HepG2 (cell line): ENCODE data around the gene TSC22D1. TPM values are rescaled to one million over a fixed set of nuclear protein-coding genes. Genes with fewer than 3 reads are reported as not detected.

Experiments used
- ATAC-seq: fragments of 200-7000 bp; cut with Tn5 transposase; 3 replicates; pipeline ENCODE4 v1.9.1; 2020; ENCODE audit warnings: mild to moderate bottlenecking, moderate library complexity
- BruUV-seq: library from RNA; stranded (reverse); fragments of 400-500 nt; replicated peaks from 2 replicates; lab custom pipeline; 2021; lab: Mats Ljungman, UMichigan
- CTCF ChIA-PET: fragments of 300-600 bp; formaldehyde crosslinking; extraction: SDS; loops from one replicate; lab custom pipeline; 2021; ENCODE audit warnings: low total read pairs, inconsistent platforms, low intra/inter-chr PET ratio; lab: Yijun Ruan, JAX
- POLR2A ChIA-PET: fragments of 350-600 bp; sonication (Branson Sonifier 250); formaldehyde crosslinking; loops from one replicate; lab custom pipeline; 2020; ENCODE audit warnings: antibody characterized with exemption, inconsistent platforms; lab: Yijun Ruan, JAX
- DNase-seq: peaks from one replicate; pipeline ENCODE4 v3.0.0-alpha.2; 2015; ENCODE audit warnings: low spot score
- FAIRE-seq: peaks from 3 replicates; lab custom pipeline; 2011; peaks lifted over from hg19 to GRCh38; lab: Jason Lieb, UNC
- H2AFZ ChIP-seq: one replicate; pipeline ENCODE4 v1.6.1; 2011; ENCODE audit warnings: low read length, inconsistent platforms
- H3K27ac ChIP-seq: fragments of 300-600 bp; 3 replicates; pipeline ENCODE4 v1.8.0; 2011; ENCODE audit warnings: mixed run types, mild to moderate bottlenecking, mixed read lengths, low read length, inconsistent platforms; ENCODE audit not compliant: insufficient read depth; ENCODE audit errors: extremely low read length
- H3K27me3 ChIP-seq, 2 experiments: fragments of 200-600 bp in 1 of 2; 2 replicates in 1 of 2; 3 replicates in 1 of 2; pipeline versions ENCODE4 v1.6.0 to v1.8.0; 2011; ENCODE audit warnings: low read length in 2 of 2, mild to moderate bottlenecking in 2 of 2, moderate library complexity in 2 of 2, inconsistent platforms in 1 of 2; ENCODE audit not compliant: insufficient read depth in 2 of 2, control insufficient read depth in 1 of 2
- H3K36me3 ChIP-seq, 2 experiments: fragments of 200-600 bp in 1 of 2; replicated peaks in 1 of 2; 2 replicates in 1 of 2; 3 replicates in 1 of 2; pipeline versions ENCODE4 v1.5.1 to v1.8.0; 2011; ENCODE audit warnings: low read length in 2 of 2, inconsistent platforms in 1 of 2; ENCODE audit not compliant: insufficient read depth in 2 of 2, control insufficient read depth in 1 of 2
- H3K4me1 ChIP-seq: 2 replicates; pipeline ENCODE4 v1.5.1; 2012; ENCODE audit warnings: low read length, inconsistent platforms; ENCODE audit not compliant: insufficient read depth
- H3K4me2 ChIP-seq: 2 replicates; pipeline ENCODE4 v1.6.0; 2011; ENCODE audit warnings: low read depth, low read length, inconsistent platforms
- H3K4me3 ChIP-seq, 3 experiments: fragments of 200-600 bp in 1 of 3; sonication (generic), shearing (Covaris generic) in 1 of 3; replicated peaks in 1 of 3; 2 replicates each; pipeline ENCODE4 v1.5.1; 2011 to 2016; ENCODE audit warnings: low read length in 3 of 3, inconsistent platforms in 2 of 3, low read depth in 2 of 3, mild to moderate bottlenecking in 2 of 3, control low read depth in 1 of 3, mixed read lengths in 1 of 3; ENCODE audit not compliant: insufficient read depth in 1 of 3
- H3K79me2 ChIP-seq: one replicate; pipeline ENCODE4 v1.6.1; 2011; ENCODE audit warnings: low read length, inconsistent platforms; ENCODE audit not compliant: insufficient read depth
- H3K9ac ChIP-seq: 2 replicates; pipeline ENCODE4 v1.6.0; 2011; ENCODE audit warnings: mild to moderate bottlenecking, low read depth, low read length, inconsistent platforms; ENCODE audit not compliant: insufficient read depth
- H3K9me3 ChIP-seq: 2 replicates; pipeline ENCODE4 v1.5.1; 2012; ENCODE audit warnings: mild to moderate bottlenecking, low read length
- H4K20me1 ChIP-seq: 2 replicates; pipeline ENCODE4 v1.6.0; 2011; ENCODE audit warnings: inconsistent platforms, mild to moderate bottlenecking, low read length, moderate library complexity; ENCODE audit not compliant: insufficient read depth
- CCAR2 ChIP-seq: fragments of 200-400 bp; formaldehyde crosslinking; optimal IDR thresholded peaks from 2 replicates; pipeline ENCODE3; 2018; ENCODE audit warnings: low read depth, mild to moderate bottlenecking, low read length, moderate library complexity
- GATAD1 ChIP-seq: IDR thresholded peaks from 2 replicates; pipeline ENCODE4 v1.6.1; 2016; ENCODE audit warnings: missing genetic modification reagents, missing compliant biosample characterization
- HOMEZ ChIP-seq: IDR thresholded peaks from 2 replicates; pipeline ENCODE4 v1.6.1; 2016; ENCODE audit warnings: low read depth
- MAFG ChIP-seq: sonication (generic); formaldehyde crosslinking; IDR thresholded peaks from 2 replicates; pipeline ENCODE4 v1.5.1; 2020; ENCODE audit warnings: mild to moderate bottlenecking, missing genetic modification reagents
- PHF21A ChIP-seq: sonication (generic); formaldehyde crosslinking; IDR thresholded peaks from 2 replicates; pipeline ENCODE4 v1.5.0; 2020; ENCODE audit warnings: mild to moderate bottlenecking, missing genetic modification reagents
- POGZ ChIP-seq: sonication (generic); formaldehyde crosslinking; IDR thresholded peaks from 2 replicates; pipeline ENCODE4 v1.4.0; 2020; ENCODE audit warnings: mild to moderate bottlenecking, missing genetic modification reagents
- REXO4 ChIP-seq: sonication (generic); formaldehyde crosslinking; IDR thresholded peaks from 2 replicates; pipeline ENCODE4 v1.8.0; 2022; ENCODE audit warnings: missing genetic modification reagents, mild to moderate bottlenecking, borderline replicate concordance
- SIX1 ChIP-seq: sonication (generic); formaldehyde crosslinking; IDR thresholded peaks from 2 replicates; pipeline ENCODE4 v1.4.0; 2020; ENCODE audit warnings: missing genetic modification reagents, borderline replicate concordance
- TSC22D2 ChIP-seq: sonication (generic); formaldehyde crosslinking; IDR thresholded peaks from 2 replicates; pipeline ENCODE4 v1.5.1; 2020; ENCODE audit warnings: missing genetic modification reagents, mild to moderate bottlenecking, borderline replicate concordance
- ZBTB7A ChIP-seq: sonication (generic); formaldehyde crosslinking; IDR thresholded peaks from 2 replicates; pipeline ENCODE4 v1.8.0; 2022; ENCODE audit warnings: mild to moderate bottlenecking, missing genetic modification reagents
- ZC3H4 ChIP-seq: sonication (generic); formaldehyde crosslinking; IDR thresholded peaks from 2 replicates; pipeline ENCODE4 v1.4.0; 2020; ENCODE audit warnings: missing genetic modification reagents, borderline replicate concordance
- ZFP37 ChIP-seq: sonication (generic); formaldehyde crosslinking; IDR thresholded peaks from 2 replicates; pipeline ENCODE4 v1.4.0; 2020; ENCODE audit warnings: missing genetic modification reagents, borderline replicate concordance
- ZNF160 ChIP-seq: sonication (generic); formaldehyde crosslinking; IDR thresholded peaks from 2 replicates; pipeline ENCODE4 v1.8.0; 2022; ENCODE audit warnings: mild to moderate bottlenecking, inconsistent platforms, missing genetic modification reagents
- ZNF24 ChIP-seq: fragments of 450-650 bp; IDR thresholded peaks from 2 replicates; pipeline ENCODE4 v1.6.1; 2017; ENCODE audit warnings: antibody characterized with exemption, mild to moderate bottlenecking
- ZNF607 ChIP-seq: sonication (generic); formaldehyde crosslinking; IDR thresholded peaks from 2 replicates; pipeline ENCODE4 v1.5.1; 2020; ENCODE audit warnings: missing genetic modification reagents, mild to moderate bottlenecking, borderline replicate concordance
- ZNF710 ChIP-seq: sonication (generic); formaldehyde crosslinking; IDR thresholded peaks from 2 replicates; pipeline ENCODE4 v1.5.0; 2020; ENCODE audit warnings: mild to moderate bottlenecking, missing genetic modification reagents, borderline replicate concordance
- WGBS: methylation state at CpG from one replicate; pipeline ENCODE4 v1.1.6; 2017; ENCODE audit warnings: low lambda C conversion rate; 5-methylcytosine and 5-hydroxymethylcytosine counted together
- in situ Hi-C: cut with HindIII; loops from 2 replicates; pipeline ENCODE4 v1.10.0; 2017; ENCODE audit warnings: low pct_unique_long_range_greater_than_20kb; ENCODE audit not compliant: extremely low pct_ligation_motif_present
- intact Hi-C: fragments of 100-400 bp; cut with micrococcal nuclease; formaldehyde crosslinking; loops from one replicate; pipeline ENCODE4 v1.10.0; 2022; ENCODE audit not compliant: unreplicated experiment
- polyA plus RNA-seq, 8 experiments: library from polyadenylated mRNA; depleted of rRNA in 3 of 8; stranded (reverse) in 7 of 8; unstranded in 1 of 8; fragments of >200 nt; fragmentation: Illumina TruSeq in 4 of 8; extraction: Trizol in 4 of 8; gene quantifications; 2 replicates each; pipeline versions ENCODE4 v1.2.1 to v1.2.3, GENCODE V29; 2011 to 2016; ENCODE audit warnings: low read depth in 4 of 8, missing spikeins in 1 of 8, mixed read lengths in 1 of 8; ENCODE audit not compliant: insufficient read depth in 1 of 8
- total RNA-seq, 5 experiments: library from RNA; depleted of rRNA; stranded (reverse); fragments of >200 nt; fragmentation: Illumina TruSeq; extraction: Trizol; gene quantifications; 2 replicates each; pipeline ENCODE4 v1.2.3, GENCODE V29; 2016; ENCODE audit warnings: low read depth in 1 of 5
- TF ChIP-seq, protein P1 (sequence below): sonication (generic); formaldehyde crosslinking; conservative IDR thresholded peaks from 2 replicates; pipeline ENCODE4 v1.8.0; 2022; ENCODE audit warnings: missing genetic modification reagents
- TF ChIP-seq, protein P2 (sequence below): sonication (generic); formaldehyde crosslinking; IDR thresholded peaks from 2 replicates; pipeline ENCODE4 v1.5.1; 2020; ENCODE audit warnings: missing genetic modification reagents, mild to moderate bottlenecking, borderline replicate concordance

TSC22D1 gene
- total and polyA plus RNA-seq, 2 of the 13 experiments (the other 11 are each of a cell fraction or from before 2014, with no cell fraction given), result 18.4 to 35.7 TPM

- TF ChIP-seq ZNF710 (CRISPR knock-in tag), result no peak
- TF ChIP-seq GATAD1 (CRISPR knock-in tag), result no peak
- TF ChIP-seq, protein P1, sequence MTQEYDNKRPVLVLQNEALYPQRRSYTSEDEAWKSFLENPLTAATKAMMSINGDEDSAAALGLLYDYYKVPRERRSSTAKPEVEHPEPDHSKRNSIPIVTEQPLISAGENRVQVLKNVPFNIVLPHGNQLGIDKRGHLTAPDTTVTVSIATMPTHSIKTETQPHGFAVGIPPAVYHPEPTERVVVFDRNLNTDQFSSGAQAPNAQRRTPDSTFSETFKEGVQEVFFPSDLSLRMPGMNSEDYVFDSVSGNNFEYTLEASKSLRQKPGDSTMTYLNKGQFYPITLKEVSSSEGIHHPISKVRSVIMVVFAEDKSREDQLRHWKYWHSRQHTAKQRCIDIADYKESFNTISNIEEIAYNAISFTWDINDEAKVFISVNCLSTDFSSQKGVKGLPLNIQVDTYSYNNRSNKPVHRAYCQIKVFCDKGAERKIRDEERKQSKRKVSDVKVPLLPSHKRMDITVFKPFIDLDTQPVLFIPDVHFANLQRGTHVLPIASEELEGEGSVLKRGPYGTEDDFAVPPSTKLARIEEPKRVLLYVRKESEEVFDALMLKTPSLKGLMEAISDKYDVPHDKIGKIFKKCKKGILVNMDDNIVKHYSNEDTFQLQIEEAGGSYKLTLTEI, result no peak
- no peak for TF ChIP-seq POGZ
Observed at GRCh38 chr13:44555207-44555606, 20.9 kb downstream of the TSC22D1 start (continued).

GRCh38 chr13:44549476-44549875, 26.7 kb downstream of the TSC22D1 start:
- TF ChIP-seq ZNF24 (no peak), SIX1 (CRISPR knock-in tag) (no peak), ZFP37 (CRISPR knock-in tag) (no peak), MAFG (CRISPR knock-in tag) (no peak), CCAR2 (no peak), ZNF607 (CRISPR knock-in tag) (no peak), TSC22D2 (no peak), ZBTB7A (no peak), ZC3H4 (no peak), REXO4 (CRISPR knock-in tag) (no peak), PHF21A (CRISPR knock-in tag) (no peak), HOMEZ (CRISPR knock-in tag) (no peak), ZNF160 (no peak)
- TF ChIP-seq, protein P2, sequence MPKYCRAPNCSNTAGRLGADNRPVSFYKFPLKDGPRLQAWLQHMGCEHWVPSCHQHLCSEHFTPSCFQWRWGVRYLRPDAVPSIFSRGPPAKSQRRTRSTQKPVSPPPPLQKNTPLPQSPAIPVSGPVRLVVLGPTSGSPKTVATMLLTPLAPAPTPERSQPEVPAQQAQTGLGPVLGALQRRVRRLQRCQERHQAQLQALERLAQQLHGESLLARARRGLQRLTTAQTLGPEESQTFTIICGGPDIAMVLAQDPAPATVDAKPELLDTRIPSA, result no peak
- FAIRE-seq, result no peak
- no peak for ATAC-seq
- Histone ChIP-seq H4K20me1 (no peaks in the 10 kb centered on the region), H3K4me1 (no peaks in the 10 kb centered on the region), H3K4me3 (no peak overlapping the region), H3K4me2 (no peak overlapping the region), H3K9me3 (no peaks in the 10 kb centered on the region), H2AFZ (no peak overlapping the region), H3K79me2 (no peaks in the 10 kb centered on the region), H3K27ac (no peak overlapping the region), H3K9ac (no peak overlapping the region), H3K36me3 (no peaks in the 10 kb centered on the region; a peak in 1 of 5 replicates), H3K27me3 (no peaks in the 10 kb centered on the region)
- CTCF ChIA-PET, result no interaction called here
- no TSS peak for BruUV-seq
- intact Hi-C loops (no loop called here), in situ Hi-C loops (no loop called here)
- POLR2A ChIA-PET, result no interaction called here
- 98% methylated on average over 4 of the region's 4 CpGs for WGBS
- DNase-seq, result no peak
